Stimulated activated CD8-positive, alpha-beta memory T cell treated with anti-CD3 and anti-CD28 coated beads, Interleukin-2, amount 100 ng/mL, for 1 hour (primary cell): Measurements from ENCODE around the gene GABRR2.

Experiments used
- DNase-seq, 2 donors: peaks; one replicate each; pipeline ENCODE4 v3.0.0-alpha.2; 2020; ENCODE audit warnings: low read depth in 2 of 2

The GABRR2 gene

DNA sequence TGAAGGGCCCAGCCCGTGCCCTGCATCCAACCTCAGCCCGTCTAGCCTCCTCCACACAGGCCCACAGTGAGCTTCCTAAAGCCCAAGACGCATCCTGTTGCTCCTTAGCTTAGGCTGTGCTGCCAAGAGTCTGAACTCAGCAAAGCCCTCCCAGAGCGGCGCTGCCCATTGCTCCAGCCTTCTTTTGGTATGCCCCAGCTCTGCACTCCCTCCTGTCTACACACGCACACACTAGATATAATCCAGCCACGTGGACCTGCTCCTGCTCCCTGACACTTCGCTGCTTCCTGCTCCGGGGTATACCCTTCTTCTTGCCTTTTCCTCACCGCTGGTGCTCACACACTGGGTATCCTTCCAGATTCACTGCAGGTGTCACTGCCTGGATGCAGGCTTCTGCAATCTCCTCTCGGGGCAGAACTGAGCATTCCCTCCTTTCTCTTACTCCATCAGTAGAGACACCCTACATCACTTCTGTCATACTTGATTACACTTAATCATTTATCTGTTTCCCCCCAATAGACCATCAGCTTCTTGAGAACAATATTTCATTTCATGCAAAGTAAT, 23.8 kb downstream of the GABRR2 start:
- DNase-seq, result no peak

DNA sequence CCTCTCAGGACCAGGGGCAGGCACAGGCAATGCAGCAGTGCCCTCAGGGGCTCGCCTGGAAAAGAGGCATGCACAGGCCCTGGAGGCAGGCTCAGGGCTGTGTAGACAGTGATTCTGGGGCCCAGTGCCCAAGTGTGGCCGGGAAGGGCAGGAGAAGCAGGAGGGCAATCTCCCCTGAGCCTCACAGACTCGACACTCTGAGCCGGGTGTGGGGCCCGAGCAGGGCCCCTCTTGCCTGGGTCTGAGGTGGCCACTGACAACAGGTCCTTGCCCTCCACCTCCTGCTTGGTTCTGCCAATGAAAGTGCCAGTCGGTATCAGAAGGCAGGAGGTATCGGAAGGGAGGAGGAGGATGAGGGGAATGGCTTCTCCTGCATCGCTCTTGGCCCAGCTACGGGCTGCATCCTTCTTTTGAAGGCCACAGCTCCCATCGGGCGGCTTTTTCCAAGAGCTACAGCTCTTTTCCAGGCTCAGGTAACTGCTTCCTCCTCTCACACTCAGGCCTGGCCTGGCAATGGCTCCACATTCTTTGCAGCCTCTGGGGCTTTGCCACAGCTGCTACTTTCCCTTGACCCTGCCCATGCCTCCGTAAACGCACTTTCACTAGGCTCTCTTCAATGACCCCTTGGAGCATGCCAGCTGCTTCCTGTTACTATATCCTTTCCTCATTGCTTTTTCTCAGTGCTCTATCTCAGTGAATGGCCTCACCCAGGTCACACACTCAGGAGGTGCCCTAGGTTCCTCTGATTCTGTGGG, 24.5 kb downstream of the GABRR2 start:
- DNase-seq, result no peak

DNA sequence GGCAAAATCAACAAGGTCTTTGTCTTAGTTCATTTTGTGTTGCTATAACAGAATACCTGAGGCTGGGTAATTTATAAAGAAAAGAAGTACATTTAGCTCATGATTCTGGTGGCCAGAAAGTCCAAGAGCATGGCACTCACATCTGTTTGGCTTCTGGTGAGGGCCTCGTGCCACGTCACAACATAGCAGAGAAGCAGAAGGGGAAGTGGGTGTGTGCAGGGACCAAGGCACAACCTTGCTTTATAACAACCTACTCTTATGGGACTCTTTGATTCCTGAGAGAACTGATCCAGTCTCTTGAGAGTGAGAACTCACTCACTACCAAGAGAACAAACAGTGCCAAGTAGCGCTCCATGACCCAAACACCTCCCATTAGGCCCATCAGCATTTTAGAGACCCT, 25.4 kb downstream of the GABRR2 start:
- DNase-seq, result no peak

DNA sequence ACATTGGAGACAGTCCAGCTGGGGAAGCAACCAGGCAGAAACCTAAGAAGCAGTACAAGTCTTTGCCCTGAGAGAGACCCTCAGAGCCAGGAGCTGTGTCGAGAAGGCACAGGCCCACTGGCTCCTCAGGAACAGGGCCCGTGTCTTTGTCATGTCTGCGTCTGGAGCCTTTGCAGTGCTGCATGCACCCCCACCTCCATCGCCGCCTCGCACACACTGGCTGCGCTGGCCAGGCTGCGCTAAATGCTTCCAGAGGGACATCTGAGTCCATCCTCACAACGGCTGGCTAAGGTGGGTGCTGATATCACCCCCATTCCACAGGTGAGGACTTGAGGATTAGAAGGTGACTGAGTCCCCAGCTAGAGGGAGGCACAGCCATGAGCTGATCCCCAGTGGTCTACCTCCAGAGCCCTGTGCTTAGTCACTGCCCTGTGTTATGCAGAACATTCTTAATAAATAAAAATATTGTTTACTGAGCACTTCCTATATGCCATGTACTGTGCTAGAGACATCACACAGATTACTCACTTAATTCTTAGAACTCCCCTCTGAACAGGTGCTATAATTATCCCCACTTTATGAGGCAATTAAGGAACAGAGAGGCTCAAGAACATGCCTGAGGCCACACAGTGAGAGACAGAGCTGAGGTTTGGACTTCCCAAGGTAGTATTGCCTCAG, 27.6 kb downstream of the GABRR2 start:
- DNase-seq, result no peak

DNA sequence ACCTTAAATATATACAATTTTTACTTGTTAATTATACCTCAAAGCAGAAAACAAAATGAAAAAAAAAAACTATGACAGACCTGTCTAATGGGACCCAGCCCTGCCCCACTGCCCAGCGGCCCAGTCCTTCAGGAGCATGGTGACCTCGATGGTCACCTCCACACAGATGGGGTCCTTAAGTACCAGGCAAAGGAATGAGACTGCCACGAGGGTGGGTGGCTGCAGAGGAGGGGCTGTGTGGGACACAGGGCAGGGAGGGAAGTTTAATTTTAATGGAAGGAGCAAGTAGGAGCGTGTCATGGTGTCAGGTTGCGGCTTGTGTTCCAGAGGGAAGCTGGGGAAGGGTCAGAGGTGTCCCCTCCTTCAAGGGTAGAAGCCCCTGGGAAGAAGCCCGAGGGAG, 28.6 kb downstream of the GABRR2 start:
- no peak for DNase-seq

DNA sequence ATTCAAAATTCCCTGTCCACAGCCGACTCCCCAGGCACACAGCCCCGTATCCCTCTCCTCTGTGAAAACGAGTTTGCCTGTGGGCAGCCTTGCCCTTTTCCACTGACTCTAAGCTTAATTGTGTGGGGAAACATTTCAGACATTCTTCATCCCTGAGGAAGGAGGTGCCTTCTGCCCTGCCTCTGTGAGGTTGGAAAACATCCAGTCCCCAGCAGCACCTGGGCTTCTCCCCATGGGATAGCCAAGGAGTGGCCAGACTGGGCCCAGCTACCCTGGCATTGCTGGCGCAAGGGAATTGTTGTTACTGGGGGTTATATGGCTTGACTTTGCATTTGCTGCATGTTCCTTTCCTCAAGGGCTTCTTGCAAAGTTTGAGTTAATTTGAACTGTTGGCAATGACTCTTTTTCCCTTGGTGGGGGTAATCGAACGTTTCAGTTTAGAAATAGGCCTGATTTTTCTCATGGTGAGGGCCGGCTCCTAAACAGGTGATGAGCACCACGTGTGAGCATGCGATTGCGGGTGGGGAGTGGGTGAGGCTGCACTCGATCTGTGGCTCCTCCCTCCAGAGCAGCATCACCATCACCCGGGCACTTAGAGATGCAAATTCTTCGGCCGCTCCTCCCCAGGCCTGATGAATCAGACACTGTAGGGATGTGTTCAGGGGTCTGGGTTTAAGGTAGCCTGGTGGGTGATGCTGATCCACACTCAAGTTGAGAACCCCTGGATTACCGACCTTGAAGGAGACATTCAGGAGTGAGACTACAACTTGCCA, 29.9 kb downstream of the GABRR2 start:
- no peak for DNase-seq

DNA sequence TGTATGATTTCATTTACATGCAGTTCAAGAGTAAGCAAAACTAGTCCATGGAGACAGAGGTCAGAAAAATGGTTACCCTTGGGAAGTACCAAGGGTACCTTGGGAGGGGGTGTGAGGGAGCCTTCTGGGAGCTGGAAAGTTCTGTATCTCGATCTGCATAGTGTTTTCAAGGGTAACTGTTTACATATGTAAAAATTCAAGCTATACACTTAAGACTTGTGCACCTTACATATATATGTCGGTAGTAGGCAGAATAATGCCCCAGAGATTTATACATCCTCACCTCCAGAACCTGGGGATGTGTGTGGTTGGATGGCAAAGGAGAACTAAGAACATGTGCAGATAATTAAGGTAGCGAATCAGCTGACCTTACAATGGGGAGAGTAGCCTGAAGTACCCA, 31.0 kb downstream of the GABRR2 start:
- no peak for DNase-seq

DNA sequence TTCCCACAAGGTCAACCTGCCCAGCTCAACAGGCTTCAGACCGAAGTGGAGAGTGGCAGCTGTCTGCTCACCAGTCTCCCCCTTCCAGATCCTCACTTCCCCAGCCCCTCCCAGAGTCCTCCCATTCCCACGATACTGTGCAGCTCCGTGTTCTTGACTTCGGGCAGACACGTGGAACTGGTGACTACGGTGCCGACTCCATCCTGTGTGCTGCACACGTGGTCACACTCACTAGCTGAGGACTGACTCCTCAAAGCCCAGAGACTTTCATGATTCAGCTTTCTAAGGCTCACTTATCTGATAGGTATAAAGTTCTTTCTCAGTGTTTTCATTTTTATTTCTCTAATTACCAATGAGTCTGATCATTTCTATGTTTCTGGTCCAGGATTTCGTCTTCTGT, 32.4 kb downstream of the GABRR2 start:
- no peak for DNase-seq

DNA sequence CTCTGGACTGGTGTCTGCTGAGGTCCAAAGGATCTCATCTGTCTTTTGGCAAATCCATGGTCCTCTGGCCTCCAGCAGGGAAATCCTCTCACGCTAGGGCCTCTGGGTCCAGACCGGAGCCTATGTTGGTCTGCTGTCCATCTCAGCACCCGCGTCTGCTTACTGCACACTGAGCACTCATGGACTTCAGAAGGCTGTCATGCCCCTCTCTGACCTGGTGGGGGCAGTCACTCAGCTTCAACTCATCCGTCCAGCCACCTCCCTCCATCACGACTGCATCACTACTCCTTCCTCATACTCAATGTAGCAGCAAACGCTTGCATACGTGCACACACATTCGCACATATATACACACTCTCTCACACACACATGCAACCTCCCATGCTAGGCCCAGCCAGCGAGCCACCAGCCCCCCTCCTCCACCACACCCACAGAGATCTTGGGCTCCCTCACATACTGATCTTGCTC, 33.3 kb downstream of the GABRR2 start:
- no peak for DNase-seq

DNA sequence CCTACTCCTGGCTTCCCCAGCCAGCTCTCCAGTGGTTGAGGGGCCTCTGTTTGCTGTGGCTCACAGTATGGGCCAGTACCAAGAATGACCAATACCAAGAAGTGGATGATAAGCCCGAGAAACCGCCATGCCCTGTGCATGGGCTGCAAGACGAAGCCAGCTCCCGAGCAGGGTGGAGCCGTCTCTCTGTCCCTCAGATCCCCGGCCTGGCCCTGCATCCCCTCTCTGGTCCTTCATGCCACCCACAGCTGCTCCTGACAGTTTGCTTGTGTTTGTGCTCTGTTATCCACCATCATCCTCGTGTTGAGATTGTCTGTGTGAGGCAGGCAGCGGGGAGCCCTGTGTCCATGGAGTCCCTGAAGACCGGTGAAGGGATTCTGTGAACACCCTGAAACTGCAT, 36.1 kb downstream of the GABRR2 start:
- DNase-seq, result no peak

DNA sequence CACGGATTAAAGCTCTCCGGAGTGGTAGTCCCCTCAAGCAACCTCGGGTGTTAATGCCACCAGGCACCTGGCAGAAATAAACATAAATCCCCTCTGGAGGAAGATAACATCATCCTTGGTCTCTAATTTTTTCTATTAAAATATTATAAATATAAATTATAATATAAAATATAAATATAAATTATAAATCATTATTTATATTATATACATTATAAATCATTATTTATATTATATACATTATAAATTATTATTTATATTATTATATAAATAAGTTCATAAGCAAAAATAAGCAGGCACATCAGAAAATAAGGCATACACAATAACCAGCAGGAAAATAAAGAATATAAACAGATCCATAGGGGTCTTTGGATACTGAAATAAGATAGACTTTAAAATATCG, 39.2 kb downstream of the GABRR2 start:
- no peak for DNase-seq

DNA sequence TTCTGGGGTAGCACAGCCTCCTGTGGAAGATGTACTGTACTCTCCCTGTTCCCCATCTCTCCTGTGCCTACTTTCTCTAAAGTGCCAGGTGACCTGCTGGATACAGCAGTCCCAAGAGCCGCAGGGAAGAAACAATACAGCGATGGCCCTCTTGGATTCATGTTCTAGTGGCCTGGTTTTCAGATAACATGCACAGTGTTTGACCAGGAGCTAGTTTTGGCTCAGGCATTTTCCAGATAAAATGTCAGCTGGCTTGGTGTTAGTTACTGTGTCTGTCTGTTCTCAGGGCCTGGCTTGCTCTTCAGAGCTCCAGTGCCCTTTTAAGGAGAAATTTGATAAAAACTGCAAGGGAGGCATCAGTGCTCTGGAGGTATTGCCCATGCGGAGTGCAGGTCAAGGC, 41.3 kb downstream of the GABRR2 start:
- DNase-seq, result no peak

DNA sequence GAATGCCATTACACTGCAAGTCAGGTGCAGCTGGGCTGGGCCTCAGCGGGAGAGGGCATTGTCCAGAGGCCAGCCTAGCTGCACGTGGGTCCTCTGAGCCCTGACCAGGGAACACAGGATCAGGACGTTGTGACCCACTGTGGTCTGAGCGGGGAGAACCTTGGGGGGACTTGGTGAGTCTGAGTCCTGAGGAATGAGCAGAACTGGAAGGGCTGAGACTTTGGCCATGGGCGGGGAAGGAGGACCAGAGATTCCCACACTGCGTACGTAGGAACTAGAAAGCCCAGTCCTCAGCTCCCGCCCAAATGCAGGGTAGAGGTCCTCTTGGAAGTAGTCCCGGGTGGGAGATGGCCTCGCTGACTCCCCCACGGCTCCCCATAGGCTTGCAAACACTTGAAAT, 42.5 kb downstream of the GABRR2 start:
- DNase-seq, result no peak

DNA sequence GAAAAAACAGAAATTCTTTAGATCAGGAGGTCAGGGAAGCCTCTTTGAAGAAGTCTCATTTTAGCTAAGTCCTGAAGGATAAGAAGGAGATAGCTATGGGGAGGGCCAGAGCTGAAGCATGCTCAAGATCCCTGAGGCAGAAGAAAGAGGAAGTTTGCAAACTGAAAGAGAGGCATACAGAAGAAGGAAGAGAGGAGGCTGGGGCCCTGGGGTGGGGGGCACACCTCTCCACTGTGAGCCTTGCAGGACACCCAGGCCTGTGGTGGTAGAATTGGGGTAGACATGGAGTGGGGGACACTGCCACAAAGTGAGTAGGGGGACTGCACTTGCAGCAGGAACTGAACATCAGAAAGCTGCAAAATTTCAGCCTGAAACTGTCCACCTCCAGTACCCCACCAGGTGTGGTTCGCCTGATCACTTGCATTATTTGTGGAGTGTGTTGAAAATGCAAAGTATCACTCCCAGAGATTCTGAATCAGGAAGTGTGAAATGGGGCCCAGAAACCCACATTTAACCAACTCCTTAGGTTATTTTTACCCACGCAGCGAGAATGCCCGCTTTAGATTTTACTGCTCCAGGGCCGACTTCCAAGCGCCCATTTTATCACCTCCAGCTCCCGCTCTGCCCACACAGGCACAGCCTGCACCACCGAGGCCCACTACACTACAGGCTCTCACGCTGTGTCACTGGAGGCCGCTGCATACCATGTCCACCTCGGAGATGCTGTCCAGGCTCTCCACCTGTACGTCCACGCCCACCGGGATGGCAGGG, 44.0 kb downstream of the GABRR2 start:
- DNase-seq, result no peak

DNA sequence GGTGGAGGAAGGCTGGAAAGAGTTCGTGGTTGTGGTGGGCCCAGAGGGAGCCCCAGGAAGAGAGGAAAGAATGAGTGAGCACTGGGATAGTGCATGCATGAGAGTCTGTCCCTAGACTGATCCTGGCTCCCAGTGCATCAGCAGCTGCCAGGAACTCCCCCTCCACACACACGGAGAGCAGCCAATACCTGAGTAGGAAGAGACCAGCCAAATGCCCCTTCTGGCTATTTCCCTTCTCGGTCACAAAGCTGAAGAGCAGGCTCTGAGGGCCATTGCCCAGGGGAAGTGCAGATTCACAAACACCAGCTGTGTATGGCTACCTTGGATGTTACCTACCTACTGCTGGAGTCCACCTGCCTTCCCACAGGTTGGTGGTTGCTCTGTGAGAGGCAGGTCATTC, 45.1 kb downstream of the GABRR2 start:
- no peak for DNase-seq

DNA sequence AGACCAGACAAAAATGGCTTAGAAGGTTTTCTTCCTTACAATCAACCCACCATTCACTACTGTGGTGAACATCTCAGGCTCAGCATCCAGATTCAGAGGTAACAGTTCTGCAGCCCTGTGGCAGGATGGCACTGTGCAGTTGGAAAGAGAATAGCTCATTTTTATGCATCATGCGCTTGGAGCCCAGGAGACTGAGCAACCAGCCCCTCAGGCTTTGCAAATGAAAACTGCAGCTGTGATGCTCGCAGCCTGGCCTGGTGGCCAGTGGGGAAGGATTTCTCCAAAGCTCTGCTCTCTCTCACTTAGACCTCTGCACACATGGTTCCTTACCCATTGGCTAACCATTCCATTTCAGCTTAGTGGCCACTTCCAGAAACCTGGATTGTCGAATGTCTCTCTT, 45.8 kb downstream of the GABRR2 start:
- DNase-seq, result no peak

DNA sequence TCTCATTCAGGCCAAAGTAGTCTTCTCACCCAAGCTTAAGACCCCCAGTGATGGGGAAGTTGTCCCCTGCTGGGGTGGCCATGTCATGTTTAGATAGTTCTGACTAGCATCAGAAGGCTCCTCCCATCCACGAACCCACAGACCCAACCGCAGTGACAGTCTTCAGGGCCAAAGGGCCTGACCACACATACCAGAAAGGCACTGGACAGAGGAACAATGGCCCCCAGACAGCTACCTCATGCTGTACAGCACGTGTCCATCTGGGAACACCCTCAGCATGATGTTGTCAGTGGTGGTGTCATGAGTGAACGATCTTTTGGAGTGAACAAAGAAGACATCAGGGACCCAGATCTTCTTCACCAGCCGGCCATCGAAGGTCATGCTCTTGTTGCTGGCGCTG, 46.3 kb downstream of the GABRR2 start:
- no peak for DNase-seq

DNA sequence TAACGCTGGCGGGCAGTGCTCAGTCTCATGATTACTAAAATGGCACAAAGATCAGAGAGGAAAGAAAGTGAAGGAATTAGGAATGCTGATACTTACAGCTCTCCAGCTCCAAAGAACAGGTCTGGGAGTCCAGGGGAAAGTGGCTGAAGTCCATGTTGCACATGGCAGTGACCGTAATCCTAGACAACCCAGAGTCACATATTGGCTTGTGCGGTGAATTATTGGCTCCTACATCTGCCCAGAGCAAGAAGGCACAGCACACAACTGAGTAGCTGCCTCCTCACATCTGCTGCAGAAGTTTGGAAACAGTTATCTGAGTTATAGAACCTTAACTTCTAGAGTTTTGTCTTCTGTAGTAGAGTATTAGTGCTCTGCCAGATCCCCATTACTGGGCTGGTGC, 47.2 kb downstream of the GABRR2 start:
- no peak for DNase-seq

DNA sequence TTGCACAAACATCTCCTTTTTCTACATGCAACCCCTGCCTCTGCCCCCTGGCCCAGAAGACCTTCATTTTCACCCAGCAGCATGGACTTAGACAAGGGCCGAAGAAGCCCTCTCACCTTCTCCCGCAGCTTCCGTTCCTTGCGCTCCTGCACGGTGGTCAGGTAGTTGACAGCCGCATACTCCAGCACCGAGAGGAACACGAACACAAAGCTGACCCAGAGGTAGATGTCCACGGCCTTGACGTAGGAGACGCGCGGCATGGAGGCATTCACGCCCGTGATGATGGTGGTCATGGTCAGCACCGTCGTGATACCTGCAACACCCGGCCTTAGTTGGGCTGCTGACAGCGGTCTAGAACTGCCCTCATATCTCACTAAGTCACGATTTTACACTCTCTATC, 50.8 kb downstream of the GABRR2 start:
- no peak for DNase-seq

DNA sequence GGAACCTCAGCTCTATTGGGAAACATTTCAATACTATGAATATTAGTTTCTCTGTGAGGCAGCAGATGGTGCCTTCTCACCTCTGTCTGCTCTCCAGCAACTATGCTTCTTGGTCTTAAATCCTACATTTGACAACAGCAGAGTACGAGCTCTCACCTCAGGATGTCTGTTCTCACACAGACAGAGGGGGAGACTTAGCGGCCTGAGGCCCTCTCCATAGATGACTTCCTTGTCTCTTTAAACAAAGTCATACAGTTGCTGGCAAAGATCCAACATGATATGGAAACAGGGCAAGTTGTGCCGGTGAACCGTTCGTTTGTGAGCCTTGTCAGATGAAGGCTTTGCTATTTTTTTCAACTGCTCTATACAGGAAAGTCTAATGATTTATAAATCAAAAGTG, 54.3 kb downstream of the GABRR2 start:
- DNase-seq, result no peak

DNA sequence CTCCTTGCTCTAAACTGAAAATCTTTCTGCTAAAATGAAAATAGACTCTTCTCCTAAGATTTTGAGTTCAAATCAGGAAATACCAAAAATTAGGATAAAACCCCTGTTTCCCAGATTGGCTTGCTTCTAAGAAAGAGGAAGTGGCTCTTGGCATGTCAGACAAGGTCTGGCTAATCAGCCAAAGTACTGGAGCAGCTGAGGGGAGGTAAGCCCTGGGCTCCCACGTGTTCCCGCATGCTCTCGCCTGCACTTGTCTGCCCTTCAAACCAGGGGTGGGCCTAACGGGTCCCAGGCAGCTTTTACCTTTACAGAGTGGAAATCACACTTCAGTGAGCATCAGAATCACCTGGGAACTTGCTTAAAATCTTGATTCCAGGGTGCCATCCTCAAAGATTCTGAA, 54.8 kb downstream of the GABRR2 start:
- no peak for DNase-seq

DNA sequence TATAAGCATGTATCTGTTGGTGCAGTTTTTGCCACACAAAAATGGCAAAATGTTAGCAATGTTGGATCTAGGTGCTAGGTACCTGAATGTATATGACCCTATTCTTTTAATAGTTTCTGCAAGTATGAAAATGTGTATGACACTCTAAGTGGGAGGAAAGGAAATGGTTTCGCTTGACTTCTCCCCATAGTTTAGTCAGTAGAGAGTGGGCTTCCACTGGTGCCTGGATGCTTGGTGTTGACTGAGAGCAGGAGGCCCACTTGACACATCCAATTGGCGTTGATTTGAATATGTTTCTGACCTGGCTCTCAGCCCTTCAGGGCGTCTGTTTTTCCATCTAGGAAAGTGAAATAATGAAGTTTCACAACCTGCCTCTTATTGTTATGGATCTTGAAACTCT, 56.2 kb downstream of the GABRR2 start:
- no peak for DNase-seq
